Measurements from ENCODE around the gene KCNN2. TPM values are rescaled to one million over a fixed set of nuclear protein-coding genes. Genes with fewer than 3 reads are reported as not detected.

KCNN2 gene
- total RNA-seq, 2 experiments from 2014 or later, result not detected

DNA sequence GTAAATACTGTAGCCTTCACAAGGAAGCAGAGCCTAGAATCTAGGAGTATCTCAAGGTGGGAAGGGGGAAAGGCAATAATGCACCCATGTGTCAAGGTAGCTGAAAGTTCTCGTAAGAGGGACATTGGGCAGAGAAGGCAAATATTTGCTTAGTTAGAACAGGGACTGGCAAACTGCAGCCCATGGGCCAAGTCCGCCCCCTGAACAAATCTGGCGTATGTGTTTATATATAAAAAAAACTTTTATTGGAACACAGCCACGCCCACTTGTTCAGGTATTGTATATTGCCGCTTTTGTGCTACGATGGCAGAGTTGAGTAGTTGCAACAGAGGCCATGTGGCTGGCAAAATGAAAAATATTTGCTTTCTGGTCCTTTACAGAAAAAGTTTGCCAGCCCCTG lies 16.1 kb downstream of the KCNN2 start:
- Mint-ChIP-seq H3K36me3 (no peaks in the 10 kb centered on the region), H3K27me3 (no peaks in the 10 kb centered on the region), H3K9me3 (no peaks in the 10 kb centered on the region), H3K4me3 (no peak overlapping the region), H3K27ac (no peak overlapping the region), H3K4me1 (no peaks in the 10 kb centered on the region)
- no peak for DNase-seq
- POLR2A ChIA-PET, result no interaction called here
- ATAC-seq (ENCODE audit: low read depth), result no peak

DNA sequence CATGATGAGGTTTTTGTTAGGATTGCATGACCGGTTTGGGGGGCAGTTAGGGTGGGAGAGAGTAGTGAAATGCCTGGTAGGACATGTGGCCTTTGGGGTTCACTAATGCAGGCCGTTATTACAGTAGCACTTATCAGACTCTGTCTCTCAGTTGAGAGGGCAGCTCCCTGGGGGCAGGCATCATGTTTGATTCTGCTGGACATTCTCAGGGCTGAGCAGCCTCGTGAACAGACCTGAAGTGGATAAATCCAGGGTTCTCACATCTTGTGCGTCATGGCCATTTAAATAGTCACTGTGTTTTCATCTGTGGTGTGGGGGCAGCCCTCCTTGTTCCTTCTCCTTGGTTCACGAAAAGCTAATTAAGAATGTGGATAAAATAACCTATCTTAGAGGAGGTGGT lies 18.9 kb downstream of the KCNN2 start:
- Mint-ChIP-seq H3K36me3 (no peaks in the 10 kb centered on the region), H3K27me3 (no peaks in the 10 kb centered on the region), H3K4me3 (no peak overlapping the region), H3K4me1 (no peaks in the 10 kb centered on the region), H3K9me3 (no peaks in the 10 kb centered on the region), H3K27ac (no peak overlapping the region)
- DNase-seq (no peak), ATAC-seq (ENCODE audit: low read depth) (no peak)
- POLR2A ChIA-PET, result no interaction called here

GRCh38 chr5:114387433-114387832 lies 25.6 kb downstream of the KCNN2 start:
- H3K36me3 Mint-ChIP-seq, result no peaks in the 10 kb centered on the region
- no peak overlapping the region for H3K27ac Mint-ChIP-seq
- no peaks in the 10 kb centered on the region for H3K4me1 Mint-ChIP-seq
- H3K27me3 Mint-ChIP-seq, result no peaks in the 10 kb centered on the region
- no peak overlapping the region for H3K4me3 Mint-ChIP-seq
- POLR2A ChIA-PET, result no interaction called here
- no peak for DNase-seq
- H3K9me3 Mint-ChIP-seq, result no peaks in the 10 kb centered on the region
- ATAC-seq (ENCODE audit: low read depth), result no peak

DNA sequence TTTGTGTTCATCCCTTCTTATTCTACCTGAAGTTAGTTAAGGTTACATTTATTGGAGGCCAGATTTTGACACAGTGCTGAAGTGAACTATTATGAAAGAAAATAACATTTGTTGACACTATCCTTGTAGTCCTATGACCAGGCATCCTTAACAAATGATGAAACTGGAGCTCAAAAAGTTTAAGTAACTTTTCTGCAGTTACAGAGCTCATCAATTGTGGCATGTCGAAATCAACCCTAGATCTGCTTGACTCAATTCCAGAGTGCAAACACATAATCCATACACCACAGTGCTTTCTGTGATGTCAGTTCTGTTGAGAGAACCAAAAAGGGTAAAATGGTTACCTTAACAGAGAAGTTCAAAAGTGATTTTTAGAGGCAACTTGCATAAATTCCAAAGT lies 28.6 kb downstream of the KCNN2 start:
- no peak overlapping the region for H3K4me3 Mint-ChIP-seq
- H3K36me3 Mint-ChIP-seq, result no peaks in the 10 kb centered on the region
- no peak overlapping the region for H3K27ac Mint-ChIP-seq
- no peaks in the 10 kb centered on the region for H3K4me1 Mint-ChIP-seq
- no peaks in the 10 kb centered on the region for H3K9me3 Mint-ChIP-seq
- DNase-seq (no peak), ATAC-seq (ENCODE audit: low read depth) (no peak)
- H3K27me3 Mint-ChIP-seq, result no peaks in the 10 kb centered on the region
- POLR2A ChIA-PET, result no interaction called here

GRCh38 chr5:114391321-114391720 lies 29.5 kb downstream of the KCNN2 start:
- no peaks in the 10 kb centered on the region for H3K36me3 Mint-ChIP-seq
- H3K4me1 Mint-ChIP-seq, result no peaks in the 10 kb centered on the region
- H3K9me3 Mint-ChIP-seq, result no peaks in the 10 kb centered on the region
- no peak overlapping the region for H3K4me3 Mint-ChIP-seq
- POLR2A ChIA-PET, result no interaction called here
- DNase-seq (no peak), ATAC-seq (ENCODE audit: low read depth) (no peak)
- H3K27me3 Mint-ChIP-seq, result no peaks in the 10 kb centered on the region
- H3K27ac Mint-ChIP-seq, result no peak overlapping the region

DNA sequence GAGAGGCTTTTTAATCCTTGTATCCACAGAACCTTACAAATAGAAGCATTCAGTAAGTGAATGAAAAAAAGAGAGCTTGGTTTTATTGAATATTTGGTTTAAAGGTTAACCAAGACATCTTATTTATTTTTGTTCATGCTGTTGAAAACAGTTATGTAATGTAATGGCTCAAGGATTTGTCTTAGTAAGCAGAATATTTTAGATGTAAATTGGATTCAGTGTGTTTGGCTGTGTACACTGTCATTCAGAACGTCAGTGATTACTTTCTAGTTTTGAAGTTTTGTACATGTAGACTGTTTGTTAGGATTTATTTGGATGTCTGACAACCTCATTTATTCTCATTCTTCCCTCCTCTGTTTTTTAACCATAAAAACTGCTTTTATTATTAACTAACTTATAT lies 31.3 kb downstream of the KCNN2 start:
- POLR2A ChIA-PET, result no interaction called here
- Mint-ChIP-seq H3K4me1 (no peaks in the 10 kb centered on the region), H3K27ac (no peak overlapping the region), H3K9me3 (no peaks in the 10 kb centered on the region), H3K36me3 (no peaks in the 10 kb centered on the region), H3K4me3 (no peak overlapping the region), H3K27me3 (no peaks in the 10 kb centered on the region)
- DNase-seq (no peak), ATAC-seq (ENCODE audit: low read depth) (no peak)

- POLR2A ChIA-PET, result no interaction called here
- H3K27ac Mint-ChIP-seq, result no peak overlapping the region
- H3K27me3 Mint-ChIP-seq, result no peaks in the 10 kb centered on the region
- no peaks in the 10 kb centered on the region for H3K4me1 Mint-ChIP-seq
- no peaks in the 10 kb centered on the region for H3K36me3 Mint-ChIP-seq
- H3K9me3 Mint-ChIP-seq, result no peaks in the 10 kb centered on the region
- no peak for ATAC-seq (ENCODE audit: low read depth)
- no peak overlapping the region for H3K4me3 Mint-ChIP-seq
- no peak for DNase-seq
Measured at GRCh38 chr5:114402206-114402605, 40.3 kb downstream of the KCNN2 start.

DNA sequence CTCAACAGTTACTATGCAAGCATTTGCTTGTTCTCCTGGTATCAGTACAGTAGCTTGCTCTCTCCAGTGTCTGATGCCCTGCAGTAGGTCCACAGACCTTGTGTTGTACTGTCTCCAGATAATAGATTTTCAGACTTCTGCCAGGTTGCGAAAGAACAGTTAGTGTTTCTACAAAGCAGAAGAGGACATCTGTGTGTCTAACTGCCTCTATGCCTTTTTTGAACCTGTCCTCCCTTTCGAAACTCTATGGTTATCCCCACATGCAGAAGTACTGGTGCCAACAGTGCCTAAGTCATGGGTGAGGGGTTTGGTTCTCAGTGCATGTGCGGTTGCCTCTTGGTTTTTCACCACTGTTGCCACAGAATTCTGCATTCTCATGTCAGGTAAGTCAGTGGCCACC lies 45.9 kb downstream of the KCNN2 start:
- DNase-seq (no peak), ATAC-seq (ENCODE audit: low read depth) (no peak)
- Mint-ChIP-seq H3K27me3 (no peaks in the 10 kb centered on the region), H3K27ac (no peak overlapping the region), H3K9me3 (no peaks in the 10 kb centered on the region), H3K4me3 (no peak overlapping the region), H3K36me3 (no peaks in the 10 kb centered on the region), H3K4me1 (no peaks in the 10 kb centered on the region)
- POLR2A ChIA-PET, result no interaction called here

DNA sequence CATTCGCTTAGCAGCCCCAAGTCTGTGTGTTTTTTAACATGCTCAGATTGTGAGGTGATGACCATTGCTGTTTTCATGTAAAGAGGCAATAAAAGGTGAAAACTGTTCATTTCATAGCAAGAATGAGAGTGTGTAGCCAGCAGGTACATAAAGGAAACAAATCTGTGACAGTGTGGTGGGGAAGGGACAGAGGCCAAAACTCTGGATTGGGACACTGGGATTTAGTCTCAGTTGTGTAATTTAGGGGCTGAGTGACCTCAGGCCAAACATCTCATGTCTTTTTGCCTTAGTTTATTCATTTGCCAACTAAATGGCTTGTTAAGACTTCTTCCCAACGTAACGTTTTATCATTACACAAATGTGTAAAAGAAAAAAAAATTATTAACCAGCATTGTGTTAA lies 47.0 kb downstream of the KCNN2 start:
- Mint-ChIP-seq H3K4me3 (no peak overlapping the region), H3K36me3 (no peaks in the 10 kb centered on the region), H3K9me3 (no peaks in the 10 kb centered on the region), H3K27ac (no peak overlapping the region), H3K4me1 (no peaks in the 10 kb centered on the region), H3K27me3 (no peaks in the 10 kb centered on the region)
- POLR2A ChIA-PET, result no interaction called here
- DNase-seq (no peak), ATAC-seq (ENCODE audit: low read depth) (no peak)

DNA sequence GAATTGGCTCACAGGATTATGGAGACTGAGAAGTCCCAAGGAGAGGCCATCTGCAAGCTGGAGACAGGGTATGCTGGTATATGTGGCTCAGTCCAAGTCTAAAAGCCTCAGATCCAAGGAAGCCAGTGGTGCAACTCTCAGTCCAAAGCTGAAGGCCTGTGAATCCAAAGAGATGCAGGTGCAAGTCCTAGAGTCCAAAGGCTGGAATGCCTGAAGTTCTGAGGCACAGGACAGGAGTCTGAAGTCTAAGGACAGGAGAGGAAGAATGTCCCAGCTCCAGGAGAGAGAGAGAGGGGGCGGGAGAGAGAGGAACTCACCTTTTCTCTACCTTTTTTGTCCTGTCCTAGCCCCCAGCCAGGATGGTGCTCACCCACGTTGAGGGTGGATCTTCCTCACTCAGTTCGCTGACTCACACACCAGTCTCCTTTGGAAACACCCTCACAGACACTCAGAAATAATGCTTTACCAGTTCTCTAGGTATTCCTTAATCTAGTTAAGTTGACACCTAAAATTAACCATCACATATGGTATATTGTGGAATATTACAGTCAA lies 49.6 kb downstream of the KCNN2 start:
- no peaks in the 10 kb centered on the region for H3K9me3 Mint-ChIP-seq
- ATAC-seq (ENCODE audit: low read depth), result no peak
- POLR2A ChIA-PET, result no interaction called here
- H3K36me3 Mint-ChIP-seq, result no peaks in the 10 kb centered on the region
- H3K27ac Mint-ChIP-seq, result no peak overlapping the region
- no peak for DNase-seq
- H3K4me3 Mint-ChIP-seq, result no peak overlapping the region
- no peaks in the 10 kb centered on the region for H3K4me1 Mint-ChIP-seq
- H3K27me3 Mint-ChIP-seq, result no peaks in the 10 kb centered on the region

- H3K9me3 Mint-ChIP-seq, result no peaks in the 10 kb centered on the region
- POLR2A ChIA-PET, result no interaction called here
- no peak for DNase-seq
- no peaks in the 10 kb centered on the region for H3K27me3 Mint-ChIP-seq
- no peak overlapping the region for H3K4me3 Mint-ChIP-seq
- no peaks in the 10 kb centered on the region for H3K36me3 Mint-ChIP-seq
- ATAC-seq (ENCODE audit: low read depth), result no peak
- H3K27ac Mint-ChIP-seq, result no peak overlapping the region
- no peaks in the 10 kb centered on the region for H3K4me1 Mint-ChIP-seq
Measured at GRCh38 chr5:114412510-114413171, 50.8 kb downstream of the KCNN2 start.

DNA sequence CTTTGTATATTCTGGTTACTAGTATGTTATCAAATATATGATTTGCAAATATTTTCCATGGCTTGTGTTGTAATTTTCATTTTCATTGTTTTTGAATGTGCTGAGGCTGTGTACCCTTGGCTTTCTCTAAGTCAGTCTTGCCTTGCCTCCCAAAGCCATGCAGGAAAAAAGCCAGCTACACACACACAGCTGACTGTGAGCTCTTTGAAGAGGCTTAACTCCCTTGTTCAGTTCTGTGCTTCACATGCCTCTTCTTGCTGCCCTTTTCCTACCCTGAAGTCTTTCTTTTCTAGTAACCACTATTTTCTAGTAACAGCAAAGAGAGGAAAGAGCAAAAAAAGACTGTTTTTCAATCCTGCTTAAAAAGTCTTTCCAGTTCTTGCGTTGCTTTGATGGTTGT lies 53.9 kb downstream of the KCNN2 start:
- ATAC-seq (ENCODE audit: low read depth) (no peak), DNase-seq (no peak)
- Mint-ChIP-seq H3K36me3 (no peaks in the 10 kb centered on the region), H3K4me1 (no peaks in the 10 kb centered on the region), H3K9me3 (no peaks in the 10 kb centered on the region), H3K27me3 (no peaks in the 10 kb centered on the region), H3K4me3 (no peak overlapping the region), H3K27ac (no peak overlapping the region)
- POLR2A ChIA-PET, result no interaction called here

GRCh38 chr5:114416254-114416653 lies 54.4 kb downstream of the KCNN2 start:
- Mint-ChIP-seq H3K4me1 (no peaks in the 10 kb centered on the region), H3K27me3 (no peaks in the 10 kb centered on the region), H3K36me3 (no peaks in the 10 kb centered on the region), H3K4me3 (no peak overlapping the region), H3K9me3 (no peaks in the 10 kb centered on the region), H3K27ac (no peak overlapping the region)
- POLR2A ChIA-PET, result no interaction called here
- DNase-seq, result no peak
- no peak for ATAC-seq (ENCODE audit: low read depth)

DNA sequence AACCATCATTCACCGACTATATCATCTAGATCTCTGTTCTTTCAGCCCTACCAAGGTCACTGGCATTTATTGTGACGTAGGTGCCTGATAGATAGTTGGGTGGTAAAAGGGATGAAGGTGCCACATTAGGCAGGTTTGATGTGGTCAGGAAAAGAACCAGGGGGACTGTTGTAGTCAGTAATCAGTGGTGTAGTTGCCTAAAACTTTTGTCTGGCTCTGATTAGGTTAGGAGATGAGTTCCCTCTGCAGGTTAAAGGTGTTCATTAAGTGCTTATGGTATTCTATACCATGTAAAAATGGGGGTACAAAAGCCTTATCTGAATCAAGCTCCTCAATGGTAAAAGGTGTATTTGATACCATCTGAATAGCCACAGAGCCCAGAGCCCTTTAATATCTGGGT lies 55.6 kb downstream of the KCNN2 start:
- H3K27ac Mint-ChIP-seq, result no peak overlapping the region
- H3K4me1 Mint-ChIP-seq, result no peaks in the 10 kb centered on the region
- H3K27me3 Mint-ChIP-seq, result no peaks in the 10 kb centered on the region
- DNase-seq (no peak), ATAC-seq (ENCODE audit: low read depth) (no peak)
- no peaks in the 10 kb centered on the region for H3K36me3 Mint-ChIP-seq
- POLR2A ChIA-PET, result no interaction called here
- no peak overlapping the region for H3K4me3 Mint-ChIP-seq
- no peaks in the 10 kb centered on the region for H3K9me3 Mint-ChIP-seq

Measured in activated naive CD8-positive, alpha-beta T cell treated with anti-CD3 and anti-CD28 coated beads, Interleukin-2, amount 10 ng/mL, durations not matched to agents 7 days and 5 days (primary cell).